ENCODE data around the gene B9D1. TPM values are rescaled to one million over a fixed set of nuclear protein-coding genes. Genes with fewer than 3 reads are reported as not detected.

The B9D1 gene
- polyA plus RNA-seq, 1 of the 3 experiments (the other 2 are of a cell fraction) = 81.6 TPM

- TF ChIP-seq ELF1 (IDR thresholded peaks at IDR 0.05) (no peak), FOSL2 (IDR thresholded peaks at IDR 0.05; ENCODE audit: borderline replicate concordance, low read depth) (no peak), NRF1 (IDR thresholded peaks at IDR 0.05; ENCODE audit: low read depth, low read length) (no peak), CHD2 (IDR thresholded peaks at IDR 0.05; ENCODE audit: low read length, partially characterized antibody) (no peak), GABPA (IDR thresholded peaks at IDR 0.05; ENCODE audit: low read depth) (no peak), MEF2A (IDR thresholded peaks at IDR 0.05; ENCODE audit: borderline replicate concordance, low read depth) (no peak), MAX (IDR thresholded peaks at IDR 0.05; ENCODE audit: low read depth) (no peak), RXRA (IDR thresholded peaks at IDR 0.05; ENCODE audit: borderline replicate concordance, low read depth) (no peak), MXI1 (IDR thresholded peaks at IDR 0.05; ENCODE audit: low read depth, low read length) (no peak), RCOR1 (IDR thresholded peaks at IDR 0.05; ENCODE audit: low read length) (no peak), POLR2AphosphoS5 (IDR thresholded peaks at IDR 0.05; ENCODE audit: low read depth, low read length) (no peak), IRF3 (IDR thresholded peaks at IDR 0.05; ENCODE audit: low read depth, low read length) (no peak), REST (IDR thresholded peaks at IDR 0.05; ENCODE audit: low read depth, low read length) (no peak), USF2 (IDR thresholded peaks at IDR 0.05; ENCODE audit: borderline replicate concordance, low read depth, low read length) (no peak), GATA2 (CRISPR knock-in tag; IDR thresholded peaks at IDR 0.05) (no peak)
- ChIA-PET POLR2A (interaction anchor here (0.5 to 1.1 kb wide), 2 partner anchors 12 to 32 kb away, joined by 3 read pairs; no protein-coding TSS in a partner anchor), CTCF (interaction anchor here (1.0 to 1.2 kb wide), 2 partner anchors 16 to 19 kb away, joined by 3 to 4 read pairs; no protein-coding TSS in a partner anchor)
- Histone ChIP-seq H3K79me2 (ENCODE audit: insufficient read depth) (peaks cover 15% of the 10 kb centered on the region; the same call in 1 of the 2 replicates), H3K4me1 (ENCODE audit: control insufficient read depth in 1 of 2, insufficient read depth in 2 of 2, low read depth in 1 of 2, low read length in 1 of 2) (peaks cover 8 to 15% of the 10 kb centered on the region in 2 experiments; a peak in 2 of 4 replicates), H3K4me2 (no peak overlapping the region), H3K36me3 (replicated peaks in 1 of 2; ENCODE audit: control insufficient read depth in 1 of 2, insufficient read depth in 2 of 2, low read length in 1 of 2) (peaks cover 6 to 7% of the 10 kb centered on the region in 2 experiments), H3K27me3 (ENCODE audit: insufficient read depth) (no peaks in the 10 kb centered on the region), H4K20me1 (ENCODE audit: insufficient read depth) (0 out of 2 replicates have a peak, but pooled peaks cover 3% of the 10 kb centered on the region), H2AFZ (ENCODE audit: low read depth) (no peak overlapping the region), H3F3A (replicated peaks; ENCODE audit: insufficient read depth) (peaks cover 4% of the 10 kb centered on the region), H3K9ac (no peak overlapping the region), H3K4me3 (ENCODE audit: low read depth in 2 of 2, low read length in 1 of 2) (no peak overlapping the region), H3K9me2 (no peaks in the 10 kb centered on the region), H3K27ac (ENCODE audit: low read depth in 2 of 2, low read length in 1 of 2) (no peak overlapping the region), H3K9me3 (no peaks in the 10 kb centered on the region)
- DNase-seq = no peak
- WGBS (ENCODE audit: low lambda C conversion rate) = 90% methylated on average over 5 of the region's 5 CpGs
Measured at GRCh38 chr17:19305761-19306159, 56.8 kb downstream of the B9D1 start.

Data from SK-N-SH (cell line).